Neural crest cell (in vitro differentiated cells): Measurements from ENCODE around the gene PNPT1. TPM values are rescaled to one million over a fixed set of nuclear protein-coding genes. Genes with fewer than 3 reads are reported as not detected.

Experiments used
- DNase-seq: peaks from one replicate; pipeline ENCODE4 v3.0.0; 2021; ENCODE audit warnings: low read depth, mixed read lengths, low spot score
- H3K27ac Mint-ChIP-seq: one replicate; pipeline ENCODE4 v1.8.0; 2021; ENCODE audit warnings: mild to moderate bottlenecking, mixed read lengths; ENCODE audit not compliant: unreplicated experiment
- H3K27me3 Mint-ChIP-seq: 2 replicates; pipeline ENCODE4 v1.8.0; 2021; ENCODE audit warnings: low read depth, mild to moderate bottlenecking, mixed read lengths
- H3K36me3 Mint-ChIP-seq: 2 replicates; pipeline ENCODE4 v1.8.0; 2021; ENCODE audit warnings: low read depth, mild to moderate bottlenecking, mixed read lengths
- H3K4me1 Mint-ChIP-seq: 2 replicates; pipeline ENCODE4 v1.8.0; 2021; ENCODE audit warnings: mixed read lengths
- H3K4me3 Mint-ChIP-seq: one replicate; pipeline ENCODE4 v1.8.0; 2021; ENCODE audit warnings: mild to moderate bottlenecking, mixed read lengths
- H3K9me3 Mint-ChIP-seq: 2 replicates; pipeline ENCODE4 v1.8.0; 2021; ENCODE audit warnings: mixed read lengths
- total RNA-seq: library from RNA; stranded (reverse); gene quantifications from 2 replicates; pipeline ENCODE4 v1.2.1, GENCODE V29; 2021
- TF ChIP-seq, protein P1 (sequence below): fragments of 200-600 bp; sonication (generic); conservative IDR thresholded peaks from 2 replicates; pipeline ENCODE4 v1.5.0; 2021; ENCODE audit warnings: antibody characterized with exemption, mild to moderate bottlenecking

PNPT1 gene
- total RNA-seq, 1 donor from 2014 or later, result 33.0 TPM

DNA sequence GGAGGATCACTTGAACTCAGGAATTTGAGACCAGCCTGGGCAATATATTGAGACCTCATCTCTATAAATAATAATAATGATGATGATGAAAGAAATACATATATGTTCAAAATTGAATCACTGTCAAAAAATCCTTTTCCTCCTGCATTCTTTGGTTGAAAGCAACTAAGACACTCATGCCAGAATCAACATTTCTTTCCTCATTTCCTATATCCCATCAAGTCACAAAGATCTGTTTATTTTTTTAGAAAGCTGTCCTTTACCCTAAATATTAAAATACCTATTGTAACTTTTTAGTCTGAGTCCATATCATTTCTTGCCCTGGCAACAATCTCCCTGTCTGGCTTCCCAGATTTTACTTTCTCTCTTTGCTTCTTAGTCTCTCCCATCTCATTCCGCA lies 44.4 kb downstream of the PNPT1 start:
- Mint-ChIP-seq H3K9me3 (peaks cover 5% of the 10 kb centered on the region), H3K27ac (no peak overlapping the region)

DNA sequence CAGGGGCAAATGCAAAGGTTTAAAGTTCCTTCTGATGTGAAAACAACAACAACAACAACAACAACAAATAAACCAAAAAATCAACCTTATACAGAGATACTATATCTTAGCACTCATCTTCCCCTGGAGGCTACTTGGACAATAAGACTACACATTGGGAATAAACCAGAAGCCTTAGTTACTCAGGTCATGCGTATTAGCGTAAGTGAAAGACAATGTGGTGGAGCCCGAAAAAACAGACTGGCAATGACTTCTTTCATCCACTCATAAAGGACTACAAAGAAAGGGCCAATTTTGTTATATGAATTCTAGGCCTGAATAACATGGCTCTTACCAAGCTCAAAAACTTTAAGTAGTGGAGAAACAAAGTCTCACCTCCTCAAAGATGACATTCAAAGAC lies 56.8 kb downstream of the PNPT1 start:
- Mint-ChIP-seq H3K36me3 (peaks cover 4% of the 10 kb centered on the region), H3K4me3 (no peak overlapping the region), H3K27me3 (no peaks in the 10 kb centered on the region), H3K9me3 (no peaks in the 10 kb centered on the region), H3K27ac (no peak overlapping the region), H3K4me1 (no peaks in the 10 kb centered on the region)
- TF ChIP-seq, protein P1, sequence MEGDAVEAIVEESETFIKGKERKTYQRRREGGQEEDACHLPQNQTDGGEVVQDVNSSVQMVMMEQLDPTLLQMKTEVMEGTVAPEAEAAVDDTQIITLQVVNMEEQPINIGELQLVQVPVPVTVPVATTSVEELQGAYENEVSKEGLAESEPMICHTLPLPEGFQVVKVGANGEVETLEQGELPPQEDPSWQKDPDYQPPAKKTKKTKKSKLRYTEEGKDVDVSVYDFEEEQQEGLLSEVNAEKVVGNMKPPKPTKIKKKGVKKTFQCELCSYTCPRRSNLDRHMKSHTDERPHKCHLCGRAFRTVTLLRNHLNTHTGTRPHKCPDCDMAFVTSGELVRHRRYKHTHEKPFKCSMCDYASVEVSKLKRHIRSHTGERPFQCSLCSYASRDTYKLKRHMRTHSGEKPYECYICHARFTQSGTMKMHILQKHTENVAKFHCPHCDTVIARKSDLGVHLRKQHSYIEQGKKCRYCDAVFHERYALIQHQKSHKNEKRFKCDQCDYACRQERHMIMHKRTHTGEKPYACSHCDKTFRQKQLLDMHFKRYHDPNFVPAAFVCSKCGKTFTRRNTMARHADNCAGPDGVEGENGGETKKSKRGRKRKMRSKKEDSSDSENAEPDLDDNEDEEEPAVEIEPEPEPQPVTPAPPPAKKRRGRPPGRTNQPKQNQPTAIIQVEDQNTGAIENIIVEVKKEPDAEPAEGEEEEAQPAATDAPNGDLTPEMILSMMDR, result no peak
- DNase-seq, result no peak

More for the DNA sequence above, 44.4 kb downstream of the PNPT1 start:
- DNase-seq, result no peak
- peaks cover 26% of the 10 kb centered on the region for H3K36me3 Mint-ChIP-seq
- H3K4me1 Mint-ChIP-seq, result no peaks in the 10 kb centered on the region
- TF ChIP-seq, protein P1, result no peak
- no peak overlapping the region for H3K4me3 Mint-ChIP-seq
- H3K27me3 Mint-ChIP-seq, result no peaks in the 10 kb centered on the region

DNA sequence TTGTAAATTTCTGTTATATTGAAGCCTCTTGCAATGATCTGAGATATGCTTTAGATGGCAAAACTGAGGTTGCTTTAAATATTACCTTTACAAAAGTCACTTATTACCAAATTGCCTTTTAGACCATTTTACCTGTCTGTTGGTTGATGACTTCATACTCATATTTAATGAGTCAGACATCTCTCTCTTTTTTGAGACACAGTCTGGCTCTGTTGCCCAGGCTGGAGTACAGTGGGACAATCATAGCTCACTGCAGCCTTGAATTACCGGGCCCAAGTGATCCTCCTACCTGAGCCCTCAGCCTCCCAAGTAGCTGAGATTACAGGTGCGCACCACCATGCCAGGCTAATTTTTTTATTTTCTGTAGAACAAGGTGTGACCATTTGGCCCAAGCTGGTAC lies 64.7 kb downstream of the PNPT1 start:
- no peak for DNase-seq
- no peaks in the 10 kb centered on the region for H3K9me3 Mint-ChIP-seq
- TF ChIP-seq, protein P1, result no peak
- no peaks in the 10 kb centered on the region for H3K36me3 Mint-ChIP-seq
- H3K27ac Mint-ChIP-seq, result no peak overlapping the region
- no peak overlapping the region for H3K4me3 Mint-ChIP-seq
- no peaks in the 10 kb centered on the region for H3K4me1 Mint-ChIP-seq
- H3K27me3 Mint-ChIP-seq, result no peaks in the 10 kb centered on the region

DNA sequence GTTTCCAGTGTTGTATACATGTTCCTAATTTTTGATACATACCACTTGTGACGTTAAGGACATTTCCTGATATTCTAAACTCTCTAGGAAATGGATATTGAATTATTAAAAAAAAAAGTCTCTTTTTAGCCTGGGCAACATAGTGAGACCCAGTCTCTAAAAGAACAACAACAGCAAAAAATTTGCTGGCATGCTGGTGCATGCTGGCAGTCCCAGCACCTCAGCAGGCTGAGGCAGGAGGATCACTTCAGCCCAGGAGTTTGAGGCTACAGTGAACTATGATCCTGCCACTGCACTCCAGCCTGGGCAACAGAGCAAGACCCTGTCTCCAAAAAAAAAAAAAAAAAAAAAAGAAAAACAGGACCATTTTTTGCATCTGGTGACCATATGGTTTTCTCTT lies 65.7 kb downstream of the PNPT1 start:
- no peaks in the 10 kb centered on the region for H3K9me3 Mint-ChIP-seq
- H3K36me3 Mint-ChIP-seq, result no peaks in the 10 kb centered on the region
- no peaks in the 10 kb centered on the region for H3K4me1 Mint-ChIP-seq
- H3K27me3 Mint-ChIP-seq, result no peaks in the 10 kb centered on the region
- TF ChIP-seq, protein P1, result no peak
- no peak for DNase-seq
- no peak overlapping the region for H3K27ac Mint-ChIP-seq
- H3K4me3 Mint-ChIP-seq, result no peak overlapping the region

DNA sequence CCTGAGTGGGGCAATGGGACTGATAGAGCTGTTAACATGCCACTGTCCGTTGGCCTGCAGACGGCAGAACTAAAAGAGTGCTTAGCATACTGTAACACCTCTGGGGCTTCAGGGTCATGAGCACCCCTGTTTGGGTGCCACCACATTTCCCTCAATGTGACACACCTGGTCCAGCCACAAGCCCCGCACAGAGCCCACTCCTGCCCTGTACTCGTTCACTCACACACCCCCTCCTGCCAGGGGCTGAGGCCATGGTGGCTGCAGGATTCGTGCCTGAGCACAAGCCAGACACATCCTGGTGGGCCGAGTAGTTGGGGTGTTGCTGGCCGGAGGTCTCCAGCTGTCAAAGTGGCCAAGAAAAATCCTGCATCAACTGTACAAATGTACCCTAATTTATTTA lies 71.8 kb downstream of the PNPT1 start:
- Mint-ChIP-seq H3K27me3 (no peaks in the 10 kb centered on the region), H3K9me3 (no peaks in the 10 kb centered on the region), H3K4me1 (peaks cover 5% of the 10 kb centered on the region), H3K4me3 (peak overlapping the region; percentile 54), H3K36me3 (no peaks in the 10 kb centered on the region), H3K27ac (no peak overlapping the region)
- TF ChIP-seq, protein P1, result no peak
- DNase-seq, result no peak
